Measurements from ENCODE around the gene MMP7.

DNA sequence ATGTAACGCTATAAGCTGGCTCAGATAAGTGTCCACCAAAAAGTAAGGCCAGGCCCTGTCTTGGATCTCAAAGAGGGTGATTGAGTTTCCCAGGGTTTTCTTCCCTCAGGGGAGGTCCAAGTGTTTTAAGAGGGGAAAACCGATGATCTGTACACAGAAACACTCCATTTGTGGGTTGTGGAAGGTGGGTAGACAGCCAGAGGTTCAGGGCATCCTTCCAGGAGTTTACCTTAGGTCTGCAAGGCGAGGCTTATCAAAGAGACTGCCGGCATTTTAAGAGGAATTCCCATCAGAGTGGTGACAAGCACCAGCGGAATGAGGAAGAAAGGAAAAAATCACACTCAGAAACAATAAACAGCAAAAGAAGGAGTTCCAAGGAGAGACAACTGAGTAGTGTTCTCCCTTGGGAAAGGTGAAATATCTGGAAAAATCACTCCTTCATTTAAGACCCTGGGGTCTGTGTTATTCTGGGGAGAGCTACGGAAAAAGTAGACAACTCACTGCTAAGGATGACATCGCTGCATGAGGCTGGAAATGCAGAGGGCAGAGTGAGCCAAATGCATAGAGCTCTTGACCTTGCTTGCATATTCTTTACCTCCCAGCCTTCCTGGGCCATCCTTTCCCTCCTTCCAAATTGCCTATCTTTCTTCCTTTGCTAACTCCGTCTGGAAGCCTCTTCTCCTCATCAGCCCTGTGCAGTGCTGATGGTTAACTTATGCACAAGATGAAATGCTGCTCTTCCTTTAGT, 22.1 kb upstream of the MMP7 start:
- TF ChIP-seq, protein P1, sequence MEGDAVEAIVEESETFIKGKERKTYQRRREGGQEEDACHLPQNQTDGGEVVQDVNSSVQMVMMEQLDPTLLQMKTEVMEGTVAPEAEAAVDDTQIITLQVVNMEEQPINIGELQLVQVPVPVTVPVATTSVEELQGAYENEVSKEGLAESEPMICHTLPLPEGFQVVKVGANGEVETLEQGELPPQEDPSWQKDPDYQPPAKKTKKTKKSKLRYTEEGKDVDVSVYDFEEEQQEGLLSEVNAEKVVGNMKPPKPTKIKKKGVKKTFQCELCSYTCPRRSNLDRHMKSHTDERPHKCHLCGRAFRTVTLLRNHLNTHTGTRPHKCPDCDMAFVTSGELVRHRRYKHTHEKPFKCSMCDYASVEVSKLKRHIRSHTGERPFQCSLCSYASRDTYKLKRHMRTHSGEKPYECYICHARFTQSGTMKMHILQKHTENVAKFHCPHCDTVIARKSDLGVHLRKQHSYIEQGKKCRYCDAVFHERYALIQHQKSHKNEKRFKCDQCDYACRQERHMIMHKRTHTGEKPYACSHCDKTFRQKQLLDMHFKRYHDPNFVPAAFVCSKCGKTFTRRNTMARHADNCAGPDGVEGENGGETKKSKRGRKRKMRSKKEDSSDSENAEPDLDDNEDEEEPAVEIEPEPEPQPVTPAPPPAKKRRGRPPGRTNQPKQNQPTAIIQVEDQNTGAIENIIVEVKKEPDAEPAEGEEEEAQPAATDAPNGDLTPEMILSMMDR (IDR thresholded peaks at IDR 0.05; ENCODE audit: low read depth, low read length) = no peak
- TF ChIP-seq, protein P2, sequence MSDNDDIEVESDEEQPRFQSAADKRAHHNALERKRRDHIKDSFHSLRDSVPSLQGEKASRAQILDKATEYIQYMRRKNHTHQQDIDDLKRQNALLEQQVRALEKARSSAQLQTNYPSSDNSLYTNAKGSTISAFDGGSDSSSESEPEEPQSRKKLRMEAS (IDR thresholded peaks at IDR 0.05; ENCODE audit: low read depth, low read length) = no peak
- TF ChIP-seq POLR2A (IDR thresholded peaks at IDR 0.05; ENCODE audit: extremely low read depth, insufficient read length) = no peak
- TF ChIP-seq MYC (IDR thresholded peaks at IDR 0.05; ENCODE audit: low read depth, low read length) = no peak

All from NB4 (cell line).